Duodenal mucosa (tissue), 2 donors: ENCODE measurements around the gene SLC35F3.

Source experiments
- H3K27ac ChIP-seq: one replicate; pipeline ENCODE4 v1.7.0; 2013; ENCODE audit warnings: low read depth, low read length
- H3K27me3 ChIP-seq, 2 donors: one replicate each; pipeline ENCODE4 v1.7.0; 2013; ENCODE audit warnings: low read length in 2 of 2, control low read depth in 1 of 2; ENCODE audit not compliant: insufficient read depth in 2 of 2, control insufficient read depth in 1 of 2
- H3K36me3 ChIP-seq, 2 donors: one replicate each; pipeline ENCODE4 v1.7.0; 2013; ENCODE audit warnings: low read length in 2 of 2, control low read depth in 1 of 2; ENCODE audit not compliant: insufficient read depth in 2 of 2, control insufficient read depth in 1 of 2
- H3K4me1 ChIP-seq, 2 donors: one replicate each; pipeline ENCODE4 v1.7.0; 2013; ENCODE audit warnings: low read length in 2 of 2, control low read depth in 1 of 2; ENCODE audit not compliant: insufficient read depth in 2 of 2, control insufficient read depth in 1 of 2
- H3K4me3 ChIP-seq, 2 donors: one replicate each; pipeline ENCODE4 v1.7.0; 2013; ENCODE audit warnings: low read length in 2 of 2, low read depth in 1 of 2
- H3K9ac ChIP-seq, 2 donors: one replicate each; pipeline ENCODE4 v1.7.0; 2013; ENCODE audit warnings: low read length in 2 of 2, low read depth in 1 of 2
- H3K9me3 ChIP-seq, 2 donors: one replicate each; pipeline ENCODE4 v1.7.0; 2013; ENCODE audit warnings: low read length in 2 of 2, control low read depth in 1 of 2; ENCODE audit not compliant: control insufficient read depth in 1 of 2

Gene SLC35F3

GRCh38 chr1:234315091-234315541 lies 410.6 kb downstream of the SLC35F3 start:
- Histone ChIP-seq H3K9ac (no peak overlapping the region), H3K36me3 (no peaks in the 10 kb centered on the region), H3K27ac (no peak overlapping the region), H3K27me3 (peaks cover 12 to 21% of the 10 kb centered on the region in 2 donors), H3K4me1 (no peaks in the 10 kb centered on the region), H3K9me3 (no peaks in the 10 kb centered on the region), H3K4me3 (no peak overlapping the region)

GRCh38 chr1:234315588-234315987 lies 411.1 kb downstream of the SLC35F3 start:
- H3K27ac ChIP-seq: no peak overlapping the region
- no peaks in the 10 kb centered on the region for H3K36me3 ChIP-seq
- no peak overlapping the region for H3K4me3 ChIP-seq
- no peak overlapping the region for H3K9ac ChIP-seq
- H3K27me3 ChIP-seq: peaks cover 12 to 21% of the 10 kb centered on the region in 2 donors
- H3K9me3 ChIP-seq: no peaks in the 10 kb centered on the region
- no peaks in the 10 kb centered on the region for H3K4me1 ChIP-seq

GRCh38 chr1:234316486-234316885 lies 412.0 kb downstream of the SLC35F3 start:
- Histone ChIP-seq H3K9me3 (no peaks in the 10 kb centered on the region), H3K4me1 (no peaks in the 10 kb centered on the region), H3K36me3 (no peaks in the 10 kb centered on the region), H3K27ac (no peak overlapping the region), H3K9ac (no peak overlapping the region), H3K27me3 (peaks cover 12 to 21% of the 10 kb centered on the region in 2 donors), H3K4me3 (no peak overlapping the region)

- H3K27me3 ChIP-seq: peaks cover 10 to 21% of the 10 kb centered on the region in 2 donors
- no peak overlapping the region for H3K27ac ChIP-seq
- no peaks in the 10 kb centered on the region for H3K4me1 ChIP-seq
- no peaks in the 10 kb centered on the region for H3K36me3 ChIP-seq
- no peaks in the 10 kb centered on the region for H3K9me3 ChIP-seq
- H3K9ac ChIP-seq: no peak overlapping the region
- H3K4me3 ChIP-seq: no peak overlapping the region
Observed at GRCh38 chr1:234316937-234317336, 412.5 kb downstream of the SLC35F3 start.

- Histone ChIP-seq H3K9ac (no peak overlapping the region), H3K4me1 (no peaks in the 10 kb centered on the region), H3K4me3 (no peak overlapping the region), H3K9me3 (no peaks in the 10 kb centered on the region), H3K27me3 (peaks cover 23% of the 10 kb centered on the region in 2 donors), H3K36me3 (no peaks in the 10 kb centered on the region), H3K27ac (no peak overlapping the region)
Observed at GRCh38 chr1:234320069-234320468, 415.6 kb downstream of the SLC35F3 start.

GRCh38 chr1:234320549-234320948 lies 416.1 kb downstream of the SLC35F3 start:
- no peak overlapping the region for H3K4me3 ChIP-seq
- H3K4me1 ChIP-seq: no peaks in the 10 kb centered on the region
- peaks cover 27 to 28% of the 10 kb centered on the region in 2 donors for H3K27me3 ChIP-seq
- no peak overlapping the region for H3K9ac ChIP-seq
- no peaks in the 10 kb centered on the region for H3K36me3 ChIP-seq
- H3K27ac ChIP-seq: no peak overlapping the region
- no peaks in the 10 kb centered on the region for H3K9me3 ChIP-seq

- Histone ChIP-seq H3K27ac (no peak overlapping the region), H3K36me3 (no peaks in the 10 kb centered on the region), H3K27me3 (peaks cover 27 to 31% of the 10 kb centered on the region in 2 donors), H3K4me1 (no peaks in the 10 kb centered on the region), H3K9ac (no peak overlapping the region), H3K4me3 (no peak overlapping the region), H3K9me3 (no peaks in the 10 kb centered on the region)
Observed at GRCh38 chr1:234321231-234321630, 416.8 kb downstream of the SLC35F3 start.

GRCh38 chr1:234322097-234322496 lies 417.6 kb downstream of the SLC35F3 start:
- no peak overlapping the region for H3K4me3 ChIP-seq
- peaks cover 22 to 34% of the 10 kb centered on the region in 2 donors for H3K27me3 ChIP-seq
- no peaks in the 10 kb centered on the region for H3K4me1 ChIP-seq
- no peak overlapping the region for H3K9ac ChIP-seq
- no peaks in the 10 kb centered on the region for H3K9me3 ChIP-seq
- H3K36me3 ChIP-seq: no peaks in the 10 kb centered on the region
- no peak overlapping the region for H3K27ac ChIP-seq

GRCh38 chr1:234322979-234323378 lies 418.5 kb downstream of the SLC35F3 start:
- peaks cover 19 to 34% of the 10 kb centered on the region in 2 donors for H3K27me3 ChIP-seq
- H3K9ac ChIP-seq: no peak overlapping the region
- no peak overlapping the region for H3K27ac ChIP-seq
- H3K4me3 ChIP-seq: no peak overlapping the region
- no peaks in the 10 kb centered on the region for H3K4me1 ChIP-seq
- no peaks in the 10 kb centered on the region for H3K9me3 ChIP-seq
- no peaks in the 10 kb centered on the region for H3K36me3 ChIP-seq

- Histone ChIP-seq H3K4me1 (no peaks in the 10 kb centered on the region), H3K27ac (no peak overlapping the region), H3K27me3 (peaks cover 9 to 26% of the 10 kb centered on the region in 2 donors), H3K9me3 (no peaks in the 10 kb centered on the region), H3K36me3 (no peaks in the 10 kb centered on the region), H3K9ac (no peak overlapping the region), H3K4me3 (no peak overlapping the region)
Observed at GRCh38 chr1:234324821-234325220, 420.3 kb downstream of the SLC35F3 start.
